NCI-H526 (cell line): ENCODE measurements around the gene SCN9A.
"Not testable (repeated sequence)": the region's sequence is repeated elsewhere in the genome, so short reads cannot be mapped to it uniquely, and the experiment has no call there.

ENCODE experiments used
- DNase-seq, 2 experiments: peaks; one replicate each; lab custom pipeline; 2025; lab: John Stamatoyannopoulos, UW

SCN9A gene

GRCh38 chr2:166375195-166375735 lies 479 bp downstream of the SCN9A start:
- peak; percentile 67 to 83 for DNase-seq

GRCh38 chr2:166373951-166374350 lies 1.8 kb downstream of the SCN9A start:
- DNase-seq, result peak; percentile 61 to 78

- DNase-seq, result no peak
These were observed 2.2 kb downstream of the SCN9A start for GRCh38 chr2:166373539-166373938.

GRCh38 chr2:166373105-166373504 lies 2.6 kb downstream of the SCN9A start:
- DNase-seq, result peak in 1 of 2 experiments; percentile 43

- no peak for DNase-seq
These were observed 3.7 kb downstream of the SCN9A start for GRCh38 chr2:166372046-166372445.

- DNase-seq, result no peak
These were observed 9.8 kb downstream of the SCN9A start for GRCh38 chr2:166365803-166366420.

GRCh38 chr2:166365239-166365638 lies 10.5 kb downstream of the SCN9A start:
- DNase-seq, result no peak

- DNase-seq, result no peak
These were observed 11.1 kb downstream of the SCN9A start for GRCh38 chr2:166364476-166365161.

- peak; percentile 8 to 41 for DNase-seq
These were observed 14.2 kb downstream of the SCN9A start for GRCh38 chr2:166361351-166362153.

- no peak for DNase-seq
These were observed 14.8 kb downstream of the SCN9A start for GRCh38 chr2:166360906-166361305.

- no peak for DNase-seq
These were observed 15.3 kb downstream of the SCN9A start for GRCh38 chr2:166360426-166360825.

GRCh38 chr2:166357950-166358321 lies 17.8 kb downstream of the SCN9A start:
- not testable (repeated sequence) for DNase-seq

GRCh38 chr2:166357068-166357949 lies 18.4 kb downstream of the SCN9A start:
- DNase-seq, result no peak

GRCh38 chr2:166351319-166351718 lies 24.4 kb downstream of the SCN9A start:
- DNase-seq, result no peak

GRCh38 chr2:166350525-166350924 lies 25.2 kb downstream of the SCN9A start:
- DNase-seq, result no peak

- no peak for DNase-seq
These were observed 31.2 kb downstream of the SCN9A start for GRCh38 chr2:166344286-166345113.

GRCh38 chr2:166343467-166343866 lies 32.3 kb downstream of the SCN9A start:
- DNase-seq, result no peak

GRCh38 chr2:166341426-166341825 lies 34.3 kb downstream of the SCN9A start:
- DNase-seq, result no peak

GRCh38 chr2:166338831-166339339 lies 36.9 kb downstream of the SCN9A start:
- DNase-seq, result no peak

GRCh38 chr2:166337932-166338331 lies 37.8 kb downstream of the SCN9A start:
- no peak for DNase-seq

- no peak for DNase-seq
These were observed 40.5 kb downstream of the SCN9A start for GRCh38 chr2:166335284-166335683.
